DOHH2 (cell line): ENCODE measurements around the gene AMACR.

Experiments
- H3F3A ChIP-seq: fragments of 200-600 bp; sonication (generic), shearing (Covaris generic); 2 replicates; pipeline ENCODE4 v1.6.0; 2016; ENCODE audit warnings: antibody characterized with exemption, mild to moderate bottlenecking; ENCODE audit not compliant: control insufficient read depth, insufficient read depth
- H3K27ac ChIP-seq: fragments of 200-600 bp; sonication (generic); 2 replicates; pipeline ENCODE4 v1.5.1; 2014; ENCODE audit warnings: low read depth, mild to moderate bottlenecking, low read length, moderate library complexity
- H3K27me3 ChIP-seq: fragments of 200-600 bp; sonication (generic); 2 replicates; pipeline ENCODE4 v1.6.1; 2014; ENCODE audit warnings: mild to moderate bottlenecking, low read length, mixed read lengths; ENCODE audit not compliant: control insufficient read depth
- H3K36me3 ChIP-seq: fragments of 200-600 bp; sonication (generic); 2 replicates; pipeline ENCODE4 v1.6.1; 2014; ENCODE audit warnings: mild to moderate bottlenecking, low read length, moderate library complexity, mixed read lengths; ENCODE audit not compliant: control insufficient read depth
- H3K4me1 ChIP-seq: fragments of 200-600 bp; sonication (generic); 2 replicates; pipeline ENCODE4 v1.6.1; 2014; ENCODE audit warnings: mild to moderate bottlenecking, low read length, mixed read lengths; ENCODE audit not compliant: control insufficient read depth
- H3K4me2 ChIP-seq: fragments of 200-600 bp; sonication (generic); 2 replicates; pipeline ENCODE4 v1.6.0; 2014; ENCODE audit warnings: mild to moderate bottlenecking, low read length, moderate library complexity
- H3K4me3 ChIP-seq: fragments of 200-600 bp; sonication (generic); 2 replicates; pipeline ENCODE4 v1.5.1; 2014; ENCODE audit warnings: mild to moderate bottlenecking, low read length, mixed read lengths
- H3K79me2 ChIP-seq: fragments of 200-600 bp; sonication (generic); 2 replicates; pipeline ENCODE4 v1.6.1; 2014; ENCODE audit warnings: mild to moderate bottlenecking, low read length, mixed read lengths; ENCODE audit not compliant: control insufficient read depth
- H3K9me2 ChIP-seq: fragments of 200-600 bp; sonication (generic); replicated peaks from 2 replicates; pipeline ENCODE4 v1.6.1; 2014; ENCODE audit warnings: mild to moderate bottlenecking, low read length, mixed read lengths; ENCODE audit not compliant: control insufficient read depth
- H3K9me3 ChIP-seq: fragments of 200-600 bp; sonication (generic); 2 replicates; pipeline ENCODE4 v1.6.1; 2014; ENCODE audit warnings: antibody characterized with exemption, low read length, mixed read lengths; ENCODE audit not compliant: control insufficient read depth, insufficient read depth
- H4K20me1 ChIP-seq: fragments of 200-600 bp; sonication (generic); 2 replicates; pipeline ENCODE4 v1.6.0; 2014; ENCODE audit warnings: low read depth, mild to moderate bottlenecking, antibody characterized with exemption, low read length, moderate library complexity; ENCODE audit not compliant: control insufficient read depth, insufficient read depth
- CTCF ChIP-seq: fragments of 200-600 bp; sonication (generic); IDR thresholded peaks from one replicate; pipeline ENCODE4 v1.5.1; 2014; ENCODE audit warnings: antibody characterized with exemption, mild to moderate bottlenecking, low read depth, low read length; ENCODE audit not compliant: poor library complexity, severe bottlenecking
- EZH2phosphoT487 ChIP-seq: fragments of 200-600 bp; sonication (generic); IDR thresholded peaks from 2 replicates; pipeline ENCODE4 v1.6.1; 2017; ENCODE audit warnings: borderline replicate concordance, mild to moderate bottlenecking, antibody characterized with exemption, low read length, moderate library complexity, mixed read lengths

Gene AMACR

DNA sequence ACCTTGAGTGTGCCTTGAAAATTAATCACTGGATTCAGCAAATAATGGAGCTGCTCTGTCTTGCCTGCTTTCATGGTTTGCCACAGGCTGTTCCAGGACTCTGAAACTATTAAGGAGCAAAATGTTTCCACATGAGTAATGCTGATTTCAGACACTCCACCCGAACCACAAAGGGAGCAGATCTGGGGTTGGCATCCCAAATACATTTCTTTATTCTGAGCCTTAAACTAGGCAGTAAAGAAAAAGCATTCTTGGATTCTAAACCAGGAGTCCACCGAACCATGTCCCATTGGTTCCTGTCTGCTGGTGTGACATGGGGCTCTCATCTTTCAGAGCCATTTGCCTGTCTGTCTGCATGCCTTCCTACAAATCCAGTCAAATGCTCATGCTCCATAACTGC, 45.3 kb upstream of the AMACR start:
- Histone ChIP-seq H4K20me1 (no peaks in the 10 kb centered on the region), H3F3A (no peaks in the 10 kb centered on the region), H3K4me1 (no peaks in the 10 kb centered on the region), H3K79me2 (no peaks in the 10 kb centered on the region), H3K4me3 (no peak overlapping the region), H3K27me3 (no peaks in the 10 kb centered on the region), H3K27ac (no peak overlapping the region), H3K9me2 (no peaks in the 10 kb centered on the region), H3K36me3 (no peaks in the 10 kb centered on the region), H3K9me3 (no peaks in the 10 kb centered on the region), H3K4me2 (no peak overlapping the region)
- TF ChIP-seq CTCF (no peak), EZH2phosphoT487 (no peak)

DNA sequence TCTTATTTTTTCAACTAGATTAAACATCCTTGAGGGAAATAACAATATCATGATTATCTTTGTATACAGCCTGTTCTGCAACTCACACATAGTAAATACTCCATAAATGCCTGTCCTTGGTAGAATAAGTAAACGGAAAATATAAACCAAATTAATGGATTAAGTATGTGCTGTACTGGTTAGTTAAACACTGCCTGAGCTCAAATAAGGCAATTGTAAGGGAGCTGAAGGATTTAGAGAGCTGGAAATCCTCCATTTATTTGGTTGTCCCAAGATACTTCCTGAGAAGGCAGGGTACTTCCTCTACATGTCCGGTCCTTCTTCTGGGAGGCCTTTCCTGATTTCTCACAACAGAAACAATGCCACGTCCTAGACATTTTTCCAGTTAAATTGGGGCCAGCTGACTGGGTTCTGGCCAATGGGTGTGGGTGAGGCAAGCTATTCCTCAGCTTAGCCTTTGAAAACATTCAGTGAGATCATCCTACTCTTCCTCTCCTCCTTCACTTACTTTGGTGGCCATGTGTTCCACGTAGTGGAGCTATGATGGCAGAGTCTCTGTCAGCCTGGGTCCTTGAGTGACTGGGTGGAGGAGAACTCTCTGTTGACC, 43.6 kb upstream of the AMACR start:
- H3K9me2 ChIP-seq, result no peaks in the 10 kb centered on the region
- no peak overlapping the region for H3K27ac ChIP-seq
- no peaks in the 10 kb centered on the region for H3K36me3 ChIP-seq
- no peaks in the 10 kb centered on the region for H3K27me3 ChIP-seq
- no peak overlapping the region for H3K4me3 ChIP-seq
- no peaks in the 10 kb centered on the region for H3K9me3 ChIP-seq
- no peaks in the 10 kb centered on the region for H3K4me1 ChIP-seq
- TF ChIP-seq EZH2phosphoT487 (no peak), CTCF (no peak)
- no peaks in the 10 kb centered on the region for H3K79me2 ChIP-seq
- H3F3A ChIP-seq, result no peaks in the 10 kb centered on the region
- no peak overlapping the region for H3K4me2 ChIP-seq
- no peaks in the 10 kb centered on the region for H4K20me1 ChIP-seq

DNA sequence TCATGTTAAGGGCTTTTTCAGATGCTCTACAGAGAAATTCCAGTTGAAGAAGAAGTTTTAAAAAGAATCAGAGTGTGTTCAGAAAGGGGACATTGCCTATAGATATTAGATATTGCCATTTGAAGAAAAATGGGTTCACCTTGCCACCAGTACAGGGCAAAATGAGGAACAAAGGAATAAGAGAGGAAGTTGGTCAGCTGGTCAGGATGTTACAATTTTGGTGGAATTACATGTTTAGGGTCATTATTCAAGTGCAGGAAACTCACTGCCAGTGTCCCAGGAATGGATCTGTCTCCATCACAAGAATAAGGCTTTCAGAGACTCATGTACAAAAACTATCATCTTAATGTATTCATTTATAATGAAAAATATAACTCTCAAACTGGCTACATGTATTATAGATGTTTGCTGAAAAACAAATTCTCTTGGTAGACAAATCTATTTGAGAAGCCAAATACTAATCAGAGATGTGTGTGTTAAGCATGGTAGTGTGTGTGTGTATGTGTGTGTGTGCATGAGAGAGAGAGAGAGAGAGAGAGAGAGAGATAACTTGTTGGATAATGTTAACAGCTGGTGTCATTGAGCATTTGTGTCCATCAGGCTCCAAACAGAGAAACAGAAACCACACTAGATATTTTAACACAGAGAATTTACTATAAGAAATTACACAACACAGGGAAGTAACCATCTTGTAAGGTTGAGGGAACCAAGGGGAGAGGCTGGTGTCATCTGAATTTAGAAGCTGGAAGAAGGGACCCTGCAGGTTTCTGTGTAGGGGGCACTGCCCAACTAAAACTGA, 40.1 kb upstream of the AMACR start:
- no peak overlapping the region for H3K4me2 ChIP-seq

More for the DNA sequence above, 40.1 kb upstream of the AMACR start:
- Histone ChIP-seq H3K27ac (no peak overlapping the region), H4K20me1 (no peaks in the 10 kb centered on the region), H3K27me3 (no peaks in the 10 kb centered on the region), H3K9me3 (no peaks in the 10 kb centered on the region), H3F3A (no peaks in the 10 kb centered on the region), H3K4me1 (no peaks in the 10 kb centered on the region), H3K9me2 (no peaks in the 10 kb centered on the region), H3K79me2 (no peaks in the 10 kb centered on the region), H3K4me3 (no peak overlapping the region), H3K36me3 (no peaks in the 10 kb centered on the region)
- TF ChIP-seq CTCF (no peak), EZH2phosphoT487 (no peak)
